ENCODE measurements around the gene ACBD4. TPM values are rescaled to one million over a fixed set of nuclear protein-coding genes. Genes with fewer than 3 reads are reported as not detected.
A peak's percentile ranks its signal among the peaks of the same experiment; 100 is the strongest.

ACBD4 gene
- total and polyA plus RNA-seq, 2 of the 13 experiments (the other 11 are each of a cell fraction or from before 2014, with no cell fraction given), result 16.1 to 26.9 TPM

DNA sequence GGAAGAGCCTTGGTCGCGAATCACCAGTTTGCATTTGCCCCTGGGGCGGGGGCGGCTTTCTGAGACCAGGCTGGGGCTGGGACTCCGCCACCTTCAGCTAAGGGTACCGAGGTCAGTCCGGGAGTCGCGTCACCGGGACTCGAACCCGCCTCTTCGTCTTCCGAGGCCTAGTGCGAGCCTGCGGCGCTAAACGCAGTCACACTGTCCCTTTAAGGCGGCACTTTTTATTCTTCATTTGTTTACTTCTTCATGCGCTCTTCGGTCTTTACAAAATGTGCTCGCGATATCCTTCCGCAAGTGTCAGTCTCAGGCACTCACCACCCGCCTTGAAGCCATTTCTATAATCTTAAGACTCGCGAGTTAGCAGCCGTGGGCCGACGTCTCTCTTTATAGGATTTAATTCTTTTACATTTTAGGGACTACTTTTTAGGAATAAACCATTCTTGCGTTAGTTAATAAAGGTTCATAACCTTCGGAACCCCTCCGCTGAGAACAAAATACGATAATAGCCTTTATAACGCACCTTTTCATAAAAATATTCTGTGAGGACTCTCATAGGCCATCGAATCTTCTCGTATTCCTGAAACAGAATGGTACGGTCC lies 12.2 kb downstream of the ACBD4 start (continued):
- TF ChIP-seq ZNF367 (CRISPR knock-in tag; IDR thresholded peaks at IDR 0.05; ENCODE audit: borderline replicate concordance), result no peak
- TF ChIP-seq ZNF850 (CRISPR knock-in tag; conservative IDR thresholded peaks at IDR 0.05), result no peak
- TF ChIP-seq CBX2 (IDR thresholded peaks at IDR 0.05; ENCODE audit: low read depth, low read length), result no peak
- no peak for TF ChIP-seq CBX2 (CRISPR knock-in tag; IDR thresholded peaks at IDR 0.05; ENCODE audit: low read depth)
- no peak for TF ChIP-seq ZNF17 (CRISPR knock-in tag; IDR thresholded peaks at IDR 0.05)
- TF ChIP-seq FIP1L1 (IDR thresholded peaks at IDR 0.05; ENCODE audit: borderline replicate concordance, insufficient read depth, low read depth, low read length), result no peak
- no peak for TF ChIP-seq AKAP8 (CRISPR knock-in tag; IDR thresholded peaks at IDR 0.05)
- TF ChIP-seq, protein P1, sequence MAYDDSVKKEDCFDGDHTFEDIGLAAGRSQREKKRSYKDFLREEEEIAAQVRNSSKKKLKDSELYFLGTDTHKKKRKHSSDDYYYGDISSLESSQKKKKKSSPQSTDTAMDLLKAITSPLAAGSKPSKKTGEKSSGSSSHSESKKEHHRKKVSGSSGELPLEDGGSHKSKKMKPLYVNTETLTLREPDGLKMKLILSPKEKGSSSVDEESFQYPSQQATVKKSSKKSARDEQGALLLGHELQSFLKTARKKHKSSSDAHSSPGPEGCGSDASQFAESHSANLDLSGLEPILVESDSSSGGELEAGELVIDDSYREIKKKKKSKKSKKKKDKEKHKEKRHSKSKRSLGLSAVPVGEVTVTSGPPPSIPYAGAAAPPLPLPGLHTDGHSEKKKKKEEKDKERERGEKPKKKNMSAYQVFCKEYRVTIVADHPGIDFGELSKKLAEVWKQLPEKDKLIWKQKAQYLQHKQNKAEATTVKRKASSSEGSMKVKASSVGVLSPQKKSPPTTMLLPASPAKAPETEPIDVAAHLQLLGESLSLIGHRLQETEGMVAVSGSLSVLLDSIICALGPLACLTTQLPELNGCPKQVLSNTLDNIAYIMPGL (CRISPR knock-in tag; IDR thresholded peaks at IDR 0.05; ENCODE audit: borderline replicate concordance in 1 of 2, low read depth in 1 of 2), result peak; percentile 65 to 75; a peak in 3 of 4 replicates
- TF ChIP-seq, protein P2, sequence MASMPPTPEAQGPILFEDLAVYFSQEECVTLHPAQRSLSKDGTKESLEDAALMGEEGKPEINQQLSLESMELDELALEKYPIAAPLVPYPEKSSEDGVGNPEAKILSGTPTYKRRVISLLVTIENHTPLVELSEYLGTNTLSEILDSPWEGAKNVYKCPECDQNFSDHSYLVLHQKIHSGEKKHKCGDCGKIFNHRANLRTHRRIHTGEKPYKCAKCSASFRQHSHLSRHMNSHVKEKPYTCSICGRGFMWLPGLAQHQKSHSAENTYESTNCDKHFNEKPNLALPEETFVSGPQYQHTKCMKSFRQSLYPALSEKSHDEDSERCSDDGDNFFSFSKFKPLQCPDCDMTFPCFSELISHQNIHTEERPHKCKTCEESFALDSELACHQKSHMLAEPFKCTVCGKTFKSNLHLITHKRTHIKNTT (CRISPR knock-in tag; IDR thresholded peaks at IDR 0.05), result no peak
- TF ChIP-seq ZNF264 (CRISPR knock-in tag; IDR thresholded peaks at IDR 0.05), result no peak
- TF ChIP-seq, protein P3, sequence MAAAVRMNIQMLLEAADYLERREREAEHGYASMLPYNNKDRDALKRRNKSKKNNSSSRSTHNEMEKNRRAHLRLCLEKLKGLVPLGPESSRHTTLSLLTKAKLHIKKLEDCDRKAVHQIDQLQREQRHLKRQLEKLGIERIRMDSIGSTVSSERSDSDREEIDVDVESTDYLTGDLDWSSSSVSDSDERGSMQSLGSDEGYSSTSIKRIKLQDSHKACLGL (CRISPR knock-in tag; IDR thresholded peaks at IDR 0.05), result no peak
- no peak for TF ChIP-seq ZNF616 (CRISPR knock-in tag; IDR thresholded peaks at IDR 0.05; ENCODE audit: low read depth)
- no peak; the same call in 1 of the 2 replicates for TF ChIP-seq SP4 (CRISPR knock-in tag; IDR thresholded peaks at IDR 0.05)
- 0 out of 2 replicates have a peak, but pooled peaks have one; percentile 78 for TF ChIP-seq ZNF225 (CRISPR knock-in tag; IDR thresholded peaks at IDR 0.05)
- TF ChIP-seq TBX3 (IDR thresholded peaks at IDR 0.05; ENCODE audit: borderline replicate concordance), result 0 out of 2 replicates have a peak, but pooled peaks have one; percentile 18
- TF ChIP-seq NAIF1 (CRISPR knock-in tag; IDR thresholded peaks at IDR 0.05; ENCODE audit: borderline replicate concordance), result peak; percentile 71; the same call in 1 of the 2 replicates
- TF ChIP-seq MAFF (IDR thresholded peaks at IDR 0.05; ENCODE audit: low read depth, low read length), result no peak
- peak; percentile 93 for TF ChIP-seq FOXO1 (CRISPR knock-in tag; IDR thresholded peaks at IDR 0.05)
- TF ChIP-seq ZNF232 (CRISPR knock-in tag; IDR thresholded peaks at IDR 0.05; ENCODE audit: borderline replicate concordance), result no peak
- TF ChIP-seq FOXP1 (IDR thresholded peaks at IDR 0.05), result peak; percentile 98
- peak; percentile 90 for TF ChIP-seq FOXP1 (CRISPR knock-in tag; IDR thresholded peaks at IDR 0.05)
- TF ChIP-seq, protein P4, sequence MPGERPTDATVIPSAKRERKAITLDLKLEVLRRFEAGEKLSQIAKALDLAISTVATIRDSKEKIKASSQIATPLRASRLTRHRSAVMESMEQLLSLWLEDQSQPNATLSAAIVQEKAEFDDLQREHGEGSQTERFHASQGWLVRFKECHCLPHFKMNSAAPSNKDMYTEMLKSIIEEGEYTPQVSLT (CRISPR knock-in tag; IDR thresholded peaks at IDR 0.05; ENCODE audit: borderline replicate concordance, low read depth), result no peak; the same call in 1 of the 2 replicates
- no peak for TF ChIP-seq EEA1 (CRISPR knock-in tag; IDR thresholded peaks at IDR 0.05; ENCODE audit: borderline replicate concordance)
- no peak for TF ChIP-seq CCDC6 (CRISPR knock-in tag; IDR thresholded peaks at IDR 0.05)
- TF ChIP-seq, protein P5, sequence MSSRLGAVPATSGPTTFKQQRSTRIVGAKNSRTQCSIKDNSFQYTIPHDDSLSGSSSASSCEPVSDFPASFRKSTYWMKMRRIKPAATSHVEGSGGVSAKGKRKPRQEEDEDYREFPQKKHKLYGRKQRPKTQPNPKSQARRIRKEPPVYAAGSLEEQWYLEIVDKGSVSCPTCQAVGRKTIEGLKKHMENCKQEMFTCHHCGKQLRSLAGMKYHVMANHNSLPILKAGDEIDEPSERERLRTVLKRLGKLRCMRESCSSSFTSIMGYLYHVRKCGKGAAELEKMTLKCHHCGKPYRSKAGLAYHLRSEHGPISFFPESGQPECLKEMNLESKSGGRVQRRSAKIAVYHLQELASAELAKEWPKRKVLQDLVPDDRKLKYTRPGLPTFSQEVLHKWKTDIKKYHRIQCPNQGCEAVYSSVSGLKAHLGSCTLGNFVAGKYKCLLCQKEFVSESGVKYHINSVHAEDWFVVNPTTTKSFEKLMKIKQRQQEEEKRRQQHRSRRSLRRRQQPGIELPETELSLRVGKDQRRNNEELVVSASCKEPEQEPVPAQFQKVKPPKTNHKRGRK (CRISPR knock-in tag; IDR thresholded peaks at IDR 0.05), result no peak
- TF ChIP-seq RXRA (CRISPR knock-in tag; IDR thresholded peaks at IDR 0.05), result 0 out of 2 replicates have a peak, but pooled peaks have one; percentile 39
- TF ChIP-seq KMT2B (CRISPR knock-in tag; IDR thresholded peaks at IDR 0.05), result peak; percentile 9; the same call in 1 of the 2 replicates
